B cell (primary cell): ENCODE results near the gene MTERF4.

Experiments used
- EZH2 ChIP-seq: IDR thresholded peaks from 2 replicates; pipeline ENCODE4 v1.6.1; 2012; ENCODE audit warnings: borderline replicate concordance, low read depth, mild to moderate bottlenecking, moderate library complexity, low read length; ENCODE audit not compliant: insufficient read depth, poor library complexity, severe bottlenecking
- TF ChIP-seq, protein P1 (sequence below): fragments of 200-600 bp; IDR thresholded peaks from one replicate; pipeline ENCODE4 v1.8.0; 2022; ENCODE audit warnings: antibody characterized with exemption, mild to moderate bottlenecking

DNA sequence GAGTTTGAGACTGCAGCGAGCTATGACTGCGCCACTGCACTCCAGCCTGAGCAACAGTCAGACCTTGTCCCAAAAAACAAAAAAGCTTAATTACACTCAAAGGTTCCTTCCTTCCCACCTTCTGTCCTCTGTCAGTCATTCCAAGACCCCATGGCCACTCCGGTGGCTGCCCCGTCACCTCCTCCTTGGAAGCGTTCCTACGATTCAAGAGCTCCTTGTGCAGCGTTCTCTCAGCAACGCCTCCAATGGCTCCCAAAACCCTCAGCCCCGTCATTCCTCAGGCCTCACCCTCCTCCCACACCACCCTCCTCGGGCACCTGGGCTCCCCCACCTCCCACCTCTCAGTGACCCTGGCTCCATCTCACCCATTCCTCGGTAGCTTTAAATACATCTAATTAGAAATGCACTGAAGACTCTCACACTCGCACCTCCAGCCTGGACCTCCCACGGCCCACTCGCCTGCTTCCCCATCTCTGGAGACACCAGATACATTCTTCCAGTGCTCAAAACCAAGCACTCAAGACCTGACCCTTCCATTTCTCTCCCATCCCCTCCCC is 39.2 kb upstream of the MTERF4 start:
- no peak for TF ChIP-seq EZH2
- TF ChIP-seq, protein P1, sequence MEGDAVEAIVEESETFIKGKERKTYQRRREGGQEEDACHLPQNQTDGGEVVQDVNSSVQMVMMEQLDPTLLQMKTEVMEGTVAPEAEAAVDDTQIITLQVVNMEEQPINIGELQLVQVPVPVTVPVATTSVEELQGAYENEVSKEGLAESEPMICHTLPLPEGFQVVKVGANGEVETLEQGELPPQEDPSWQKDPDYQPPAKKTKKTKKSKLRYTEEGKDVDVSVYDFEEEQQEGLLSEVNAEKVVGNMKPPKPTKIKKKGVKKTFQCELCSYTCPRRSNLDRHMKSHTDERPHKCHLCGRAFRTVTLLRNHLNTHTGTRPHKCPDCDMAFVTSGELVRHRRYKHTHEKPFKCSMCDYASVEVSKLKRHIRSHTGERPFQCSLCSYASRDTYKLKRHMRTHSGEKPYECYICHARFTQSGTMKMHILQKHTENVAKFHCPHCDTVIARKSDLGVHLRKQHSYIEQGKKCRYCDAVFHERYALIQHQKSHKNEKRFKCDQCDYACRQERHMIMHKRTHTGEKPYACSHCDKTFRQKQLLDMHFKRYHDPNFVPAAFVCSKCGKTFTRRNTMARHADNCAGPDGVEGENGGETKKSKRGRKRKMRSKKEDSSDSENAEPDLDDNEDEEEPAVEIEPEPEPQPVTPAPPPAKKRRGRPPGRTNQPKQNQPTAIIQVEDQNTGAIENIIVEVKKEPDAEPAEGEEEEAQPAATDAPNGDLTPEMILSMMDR: no peak
